GM12873 (cell line): ENCODE measurements around the gene SOX18.

Source experiments
- CTCF ChIP-seq: IDR thresholded peaks from 2 replicates; pipeline ENCODE4 v1.5.1; 2012; ENCODE audit warnings: low read depth, mild to moderate bottlenecking, moderate library complexity, low read length, control low read depth; ENCODE audit not compliant: insufficient read depth; ENCODE audit errors: missing control alignments

SOX18 gene

GRCh38 chr20:64045346-64046011, 4.0 kb downstream of the SOX18 start:
- TF ChIP-seq CTCF = no peak

GRCh38 chr20:64044484-64045247, 4.8 kb downstream of the SOX18 start:
- TF ChIP-seq CTCF = no peak

GRCh38 chr20:64043768-64044167, 5.7 kb downstream of the SOX18 start:
- no peak for TF ChIP-seq CTCF

GRCh38 chr20:64042054-64042781, 7.2 kb downstream of the SOX18 start:
- TF ChIP-seq CTCF = no peak

GRCh38 chr20:64041781-64042053, 7.7 kb downstream of the SOX18 start:
- TF ChIP-seq CTCF = no peak

- no peak for TF ChIP-seq CTCF
These were observed 8.2 kb downstream of the SOX18 start for GRCh38 chr20:64041040-64041780.
